Mesothelial cell of epicardium (in vitro differentiated cells): Measurements from ENCODE around the gene NFIB. TPM values are rescaled to one million over a fixed set of nuclear protein-coding genes. Genes with fewer than 3 reads are reported as not detected.

ENCODE experiments used
- DNase-seq, 2 experiments: peaks; one replicate each; pipeline ENCODE4 v3.0.0; 2021; ENCODE audit warnings: low spot score in 2 of 2; ENCODE audit not compliant: unreplicated experiment in 2 of 2
- H3K27ac Mint-ChIP-seq: 2 replicates; pipeline ENCODE4 v1.8.0; 2021; ENCODE audit warnings: mixed read lengths
- H3K27me3 Mint-ChIP-seq: 2 replicates; pipeline ENCODE4 v1.8.0; 2021; ENCODE audit warnings: low read depth, mixed read lengths
- H3K36me3 Mint-ChIP-seq: 2 replicates; pipeline ENCODE4 v1.8.0; 2021; ENCODE audit warnings: mixed read lengths
- H3K4me1 Mint-ChIP-seq: 2 replicates; pipeline ENCODE4 v1.8.0; 2021; ENCODE audit warnings: mixed read lengths
- H3K4me3 Mint-ChIP-seq: 2 replicates; pipeline ENCODE4 v1.8.0; 2021; ENCODE audit warnings: mild to moderate bottlenecking, moderate library complexity, mixed read lengths
- H3K9me3 Mint-ChIP-seq: 2 replicates; pipeline ENCODE4 v1.8.0; 2021; ENCODE audit warnings: mixed read lengths
- CTCF ChIP-seq: fragments of 200-600 bp; sonication (generic); IDR thresholded peaks from one replicate; pipeline ENCODE4 v1.5.0; 2021; ENCODE audit warnings: antibody characterized with exemption; ENCODE audit not compliant: unreplicated experiment
- total RNA-seq: library from RNA; stranded (reverse); gene quantifications from 3 replicates; pipeline ENCODE4 v1.2.1, GENCODE V29; 2021

The NFIB gene
- total RNA-seq, 1 donor from 2014 or later: 230 TPM

GRCh38 chr9:14106699-14107098 is 207.2 kb downstream of the NFIB start:
- Mint-ChIP-seq H3K9me3 (no peaks in the 10 kb centered on the region), H3K27ac (peak overlapping the region; percentile 57), H3K4me1 (peaks cover 60% of the 10 kb centered on the region), H3K4me3 (no peak overlapping the region), H3K27me3 (no peaks in the 10 kb centered on the region), H3K36me3 (peaks cover 32% of the 10 kb centered on the region)
- no peak for TF ChIP-seq CTCF
- DNase-seq: no peak

- TF ChIP-seq CTCF: no peak
- no peak overlapping the region for H3K4me3 Mint-ChIP-seq
- H3K27ac Mint-ChIP-seq: peak overlapping the region; percentile 9
- no peaks in the 10 kb centered on the region for H3K27me3 Mint-ChIP-seq
- H3K36me3 Mint-ChIP-seq: peaks cover 29% of the 10 kb centered on the region
- no peak for DNase-seq
- H3K4me1 Mint-ChIP-seq: peaks cover 46% of the 10 kb centered on the region
- H3K9me3 Mint-ChIP-seq: no peaks in the 10 kb centered on the region
These were observed 209.4 kb downstream of the NFIB start for GRCh38 chr9:14104496-14104895.

- DNase-seq: no peak
- peak overlapping the region; percentile 64 for H3K27ac Mint-ChIP-seq
- no peak overlapping the region for H3K4me3 Mint-ChIP-seq
- peaks cover 24% of the 10 kb centered on the region for H3K36me3 Mint-ChIP-seq
- TF ChIP-seq CTCF: no peak
- peaks cover 56% of the 10 kb centered on the region for H3K4me1 Mint-ChIP-seq
- no peaks in the 10 kb centered on the region for H3K27me3 Mint-ChIP-seq
- no peaks in the 10 kb centered on the region for H3K9me3 Mint-ChIP-seq
These were observed 210.8 kb downstream of the NFIB start for GRCh38 chr9:14103115-14103514.

GRCh38 chr9:14099737-14100136 is 214.2 kb downstream of the NFIB start:
- peaks cover 60% of the 10 kb centered on the region for H3K4me1 Mint-ChIP-seq
- TF ChIP-seq CTCF: no peak
- no peak overlapping the region for H3K4me3 Mint-ChIP-seq
- no peak for DNase-seq
- H3K27ac Mint-ChIP-seq: peak overlapping the region; percentile 97
- no peaks in the 10 kb centered on the region for H3K9me3 Mint-ChIP-seq
- no peaks in the 10 kb centered on the region for H3K27me3 Mint-ChIP-seq
- H3K36me3 Mint-ChIP-seq: peaks cover 8% of the 10 kb centered on the region

- H3K9me3 Mint-ChIP-seq: no peaks in the 10 kb centered on the region
- H3K4me3 Mint-ChIP-seq: no peak overlapping the region
- H3K27me3 Mint-ChIP-seq: no peaks in the 10 kb centered on the region
- H3K27ac Mint-ChIP-seq: peak overlapping the region; percentile 97
- peaks cover 11% of the 10 kb centered on the region for H3K36me3 Mint-ChIP-seq
- TF ChIP-seq CTCF: no peak
- no peak for DNase-seq
- H3K4me1 Mint-ChIP-seq: peaks cover 62% of the 10 kb centered on the region
These were observed 215.3 kb downstream of the NFIB start for GRCh38 chr9:14098486-14099180.
